IPS-18a (cell line): ENCODE results near the gene SET.
A peak's percentile ranks its signal among the peaks of the same experiment; 100 is the strongest.
"Not testable (repeated sequence)": the region's sequence is repeated elsewhere in the genome, so short reads cannot be mapped to it uniquely, and the experiment has no call there.

Experiments
- H3K27ac ChIP-seq: one replicate; pipeline ENCODE4 v1.5.1; 2013; ENCODE audit warnings: low read length
- H3K27me3 ChIP-seq: one replicate; pipeline ENCODE4 v1.6.1; 2013; ENCODE audit warnings: mild to moderate bottlenecking, low read length; ENCODE audit not compliant: control insufficient read depth, insufficient read depth
- H3K36me3 ChIP-seq: one replicate; pipeline ENCODE4 v1.6.1; 2013; ENCODE audit warnings: low read depth, low read length; ENCODE audit not compliant: control insufficient read depth
- H3K4me1 ChIP-seq: one replicate; pipeline ENCODE4 v1.6.1; 2013; ENCODE audit warnings: low read depth, low read length; ENCODE audit not compliant: control insufficient read depth
- H3K4me3 ChIP-seq: one replicate; pipeline ENCODE4 v1.5.1; 2013; ENCODE audit warnings: low read length
- H3K9ac ChIP-seq: one replicate; pipeline ENCODE4 v1.6.1; 2013; ENCODE audit warnings: mild to moderate bottlenecking, low read length, moderate library complexity
- H3K9me3 ChIP-seq: one replicate; pipeline ENCODE4 v1.6.1; 2013; ENCODE audit warnings: low read depth, low read length; ENCODE audit not compliant: control insufficient read depth

SET gene

GRCh38 chr9:128657796-128658195 is 31.2 kb upstream of the SET start:
- Histone ChIP-seq H3K9ac (no peak overlapping the region), H3K27me3 (no peaks in the 10 kb centered on the region), H3K9me3 (no peaks in the 10 kb centered on the region), H3K27ac (no peak overlapping the region), H3K4me3 (no peak overlapping the region), H3K36me3 (no peaks in the 10 kb centered on the region), H3K4me1 (no peaks in the 10 kb centered on the region)

DNA sequence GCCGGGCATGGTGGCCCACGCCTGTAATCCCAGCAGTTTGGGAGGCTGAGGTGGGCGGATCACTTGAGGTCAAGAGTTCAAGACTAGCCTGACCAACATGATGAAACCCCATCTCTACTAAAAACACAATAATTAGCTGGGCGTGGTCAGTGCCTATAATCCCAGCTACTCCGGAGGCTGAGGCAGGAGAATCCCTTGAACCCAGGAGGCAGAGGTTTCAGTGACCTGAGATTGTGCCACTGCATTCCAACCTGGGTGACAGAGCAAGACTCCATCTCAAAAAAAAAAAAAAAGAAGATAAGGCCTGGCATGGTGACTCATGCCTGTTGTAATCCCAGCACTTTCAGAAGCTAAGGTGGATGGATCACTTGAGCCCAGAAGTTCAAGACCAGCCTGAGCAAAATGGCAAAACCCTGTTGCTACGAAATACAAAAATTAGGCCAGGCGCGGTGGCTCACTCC is 22.5 kb upstream of the SET start:
- not testable (repeated sequence) for H3K27me3 ChIP-seq, H3K9me3 ChIP-seq, H3K4me3 ChIP-seq, H3K9ac ChIP-seq, H3K4me1 ChIP-seq, H3K36me3 ChIP-seq, H3K27ac ChIP-seq

DNA sequence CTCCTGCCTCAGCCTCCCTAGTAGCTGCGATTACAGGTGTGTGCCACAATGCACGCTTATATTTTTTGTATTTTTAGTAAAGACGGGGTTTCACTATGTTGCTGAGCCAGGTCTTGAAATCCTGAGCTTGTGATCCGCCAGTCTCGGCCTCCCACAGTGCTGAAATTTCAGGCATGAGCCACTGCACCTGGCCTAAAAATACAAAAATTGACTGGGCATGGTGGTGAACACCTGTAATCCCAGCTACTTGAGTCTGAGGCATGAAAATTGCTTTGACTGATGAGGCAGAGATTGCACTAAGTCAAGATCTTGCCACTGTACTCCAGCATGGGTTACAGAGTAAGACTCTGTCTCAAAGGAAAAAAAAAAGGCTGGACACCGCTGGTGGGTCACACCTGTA is 19.2 kb upstream of the SET start:
- H3K36me3 ChIP-seq: no peaks in the 10 kb centered on the region
- H3K27ac ChIP-seq: no peak overlapping the region
- no peaks in the 10 kb centered on the region for H3K4me1 ChIP-seq
- no peak overlapping the region for H3K4me3 ChIP-seq
- H3K9ac ChIP-seq: no peak overlapping the region
- no peaks in the 10 kb centered on the region for H3K27me3 ChIP-seq
- no peaks in the 10 kb centered on the region for H3K9me3 ChIP-seq

DNA sequence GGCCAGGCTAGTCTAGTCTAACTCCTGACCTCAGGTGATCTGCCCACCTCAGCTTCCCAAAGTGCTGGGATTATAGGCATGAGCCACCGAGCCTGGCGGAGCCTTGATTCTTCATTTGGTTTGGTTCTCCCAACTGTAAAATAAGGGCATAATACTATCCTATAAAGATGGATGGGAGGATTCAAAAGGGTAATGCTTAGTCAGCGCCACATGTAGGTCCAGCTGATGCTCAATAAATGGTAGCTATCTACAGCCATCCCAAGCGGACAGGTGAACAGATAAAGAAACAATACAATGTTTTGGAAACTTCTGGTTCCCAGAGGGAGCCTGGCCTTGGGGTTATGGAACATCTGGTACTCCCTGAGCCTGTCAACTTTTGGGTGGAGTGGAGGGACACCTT is 13.6 kb upstream of the SET start:
- Histone ChIP-seq H3K36me3 (no peaks in the 10 kb centered on the region), H3K4me3 (no peak overlapping the region), H3K9ac (no peak overlapping the region), H3K27me3 (no peaks in the 10 kb centered on the region), H3K27ac (no peak overlapping the region), H3K4me1 (no peaks in the 10 kb centered on the region), H3K9me3 (no peaks in the 10 kb centered on the region)

DNA sequence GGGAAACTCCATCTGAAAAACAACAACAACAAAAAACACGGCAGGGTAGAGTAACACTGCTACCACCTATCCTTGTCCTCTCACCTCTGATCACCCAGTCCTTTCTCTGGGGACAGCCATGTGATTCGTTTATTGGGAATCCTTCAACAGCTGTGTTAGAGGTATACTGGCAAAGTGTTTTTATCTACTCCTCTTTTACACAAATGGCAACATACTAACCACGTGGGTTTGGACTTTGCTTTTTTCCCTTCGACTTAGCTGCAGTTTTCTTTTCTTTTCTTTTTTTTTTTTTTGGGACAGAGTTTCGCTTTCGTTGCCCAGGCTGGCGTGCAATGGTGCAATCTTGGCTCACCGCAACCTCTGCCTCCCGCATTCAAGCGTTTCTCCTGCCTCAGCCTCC is 11.2 kb upstream of the SET start:
- no peak overlapping the region for H3K27ac ChIP-seq
- no peak overlapping the region for H3K4me3 ChIP-seq
- no peaks in the 10 kb centered on the region for H3K36me3 ChIP-seq
- no peaks in the 10 kb centered on the region for H3K27me3 ChIP-seq
- no peaks in the 10 kb centered on the region for H3K4me1 ChIP-seq
- H3K9me3 ChIP-seq: no peaks in the 10 kb centered on the region
- no peak overlapping the region for H3K9ac ChIP-seq

DNA sequence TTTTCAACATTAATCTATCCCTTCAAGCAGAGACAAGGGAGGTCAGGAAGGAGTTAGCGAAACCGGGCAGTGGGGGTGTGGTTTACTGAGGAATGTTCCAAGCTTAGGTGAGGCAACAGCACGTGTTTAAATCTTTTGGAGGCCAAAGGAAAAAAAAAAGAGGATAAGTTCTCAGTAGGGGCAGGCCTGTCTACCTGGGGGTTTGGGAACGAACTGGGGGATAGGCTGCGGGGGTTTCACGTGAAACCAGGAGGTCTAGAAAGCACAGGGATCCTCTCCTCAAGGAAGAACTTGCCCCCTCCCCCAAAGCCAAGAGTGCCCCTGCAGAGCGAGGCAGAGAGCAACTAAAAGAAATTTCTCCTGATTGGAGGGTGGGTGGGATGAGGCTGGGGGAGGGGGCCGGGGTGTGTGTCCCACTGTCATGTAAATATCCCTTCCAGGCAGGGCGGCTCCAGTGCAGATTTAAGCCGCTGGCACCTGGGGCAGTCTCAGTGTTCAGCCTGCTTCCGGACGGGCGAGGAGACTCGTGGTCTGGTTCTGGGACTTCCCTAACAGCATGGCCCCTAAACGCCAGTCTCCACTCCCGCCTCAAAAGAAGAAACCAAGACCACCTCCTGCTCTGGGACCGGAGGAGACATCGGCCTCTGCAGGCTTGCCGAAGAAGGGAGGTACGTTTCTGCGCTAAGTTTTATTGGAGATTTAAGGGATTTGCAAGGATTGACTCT is 5.5 kb upstream of the SET start:
- Histone ChIP-seq H3K9ac (peak overlapping the region; percentile 94), H3K4me1 (peaks cover 17% of the 10 kb centered on the region), H3K27me3 (no peaks in the 10 kb centered on the region), H3K36me3 (peaks cover 13% of the 10 kb centered on the region), H3K9me3 (no peaks in the 10 kb centered on the region), H3K4me3 (peak overlapping the region; percentile 94), H3K27ac (peak overlapping the region; percentile 85)

- Histone ChIP-seq H3K4me3 (peak overlapping the region; percentile 94), H3K36me3 (peaks cover 13% of the 10 kb centered on the region), H3K27me3 (no peaks in the 10 kb centered on the region), H3K9ac (peak overlapping the region; percentile 94), H3K27ac (peak overlapping the region; percentile 85), H3K9me3 (no peaks in the 10 kb centered on the region), H3K4me1 (peaks cover 17% of the 10 kb centered on the region)
Observed at GRCh38 chr9:128684065-128684324, 5.0 kb upstream of the SET start.

DNA sequence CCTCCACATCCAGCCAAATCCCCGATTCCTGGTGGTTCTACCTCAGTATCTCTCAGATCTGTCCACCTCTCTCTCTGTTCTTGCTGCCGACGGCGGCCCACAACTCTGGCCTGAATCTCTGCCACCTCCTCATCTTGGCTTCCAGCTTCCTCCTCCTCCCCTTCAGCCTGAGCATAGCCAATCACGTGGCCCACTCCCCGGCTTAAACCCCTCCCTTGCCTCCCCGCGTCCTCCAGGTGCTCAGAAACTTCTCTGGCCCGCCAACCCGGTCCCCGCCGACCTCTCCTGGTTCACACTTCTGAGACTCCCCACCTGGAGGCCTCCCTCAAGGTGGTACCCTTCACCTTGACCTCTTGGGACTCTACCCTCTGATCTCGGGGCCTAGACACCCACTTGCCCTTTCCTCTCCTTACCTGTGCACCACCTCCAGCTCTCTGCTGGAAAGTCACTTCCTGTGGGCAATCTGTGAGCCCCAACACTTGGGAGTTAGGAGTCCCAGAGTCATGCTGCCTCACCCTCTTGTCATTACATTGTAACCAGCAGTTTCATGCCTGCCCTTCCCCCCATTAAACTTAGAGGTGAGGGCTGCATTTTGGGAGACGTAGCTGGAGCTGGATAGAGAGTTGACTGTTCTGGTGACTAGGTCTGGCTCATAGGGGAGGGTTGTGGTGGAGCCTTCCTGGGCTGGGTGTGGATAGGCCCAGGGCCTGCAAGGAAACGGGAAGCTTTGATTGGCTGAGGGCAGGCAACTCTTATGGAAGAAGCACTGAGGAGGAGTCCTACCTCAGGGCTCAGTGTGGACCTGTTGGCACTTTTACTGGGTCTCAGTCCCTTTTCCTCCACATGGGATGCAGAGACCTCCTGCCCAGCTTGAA is 4.5 kb upstream of the SET start:
- peaks cover 13% of the 10 kb centered on the region for H3K36me3 ChIP-seq
- peak overlapping the region; percentile 85 for H3K27ac ChIP-seq
- H3K4me3 ChIP-seq: peak overlapping the region; percentile 94
- no peaks in the 10 kb centered on the region for H3K27me3 ChIP-seq
- peaks cover 17% of the 10 kb centered on the region for H3K4me1 ChIP-seq
- peak overlapping the region; percentile 94 for H3K9ac ChIP-seq
- H3K9me3 ChIP-seq: no peaks in the 10 kb centered on the region

- Histone ChIP-seq H3K36me3 (peaks cover 18% of the 10 kb centered on the region), H3K4me3 (peak overlapping the region; percentile 94), H3K27me3 (no peaks in the 10 kb centered on the region), H3K27ac (no peak overlapping the region), H3K9me3 (no peaks in the 10 kb centered on the region), H3K4me1 (peaks cover 19% of the 10 kb centered on the region), H3K9ac (no peak overlapping the region)
Observed at GRCh38 chr9:128685636-128686489, 3.2 kb upstream of the SET start.

GRCh38 chr9:128687453-128687852 is 1.6 kb upstream of the SET start:
- H3K9me3 ChIP-seq: no peaks in the 10 kb centered on the region
- no peak overlapping the region for H3K27ac ChIP-seq
- no peak overlapping the region for H3K9ac ChIP-seq
- peaks cover 34% of the 10 kb centered on the region for H3K36me3 ChIP-seq
- H3K27me3 ChIP-seq: no peaks in the 10 kb centered on the region
- H3K4me1 ChIP-seq: peaks cover 25% of the 10 kb centered on the region
- peak overlapping the region; percentile 23 for H3K4me3 ChIP-seq

DNA sequence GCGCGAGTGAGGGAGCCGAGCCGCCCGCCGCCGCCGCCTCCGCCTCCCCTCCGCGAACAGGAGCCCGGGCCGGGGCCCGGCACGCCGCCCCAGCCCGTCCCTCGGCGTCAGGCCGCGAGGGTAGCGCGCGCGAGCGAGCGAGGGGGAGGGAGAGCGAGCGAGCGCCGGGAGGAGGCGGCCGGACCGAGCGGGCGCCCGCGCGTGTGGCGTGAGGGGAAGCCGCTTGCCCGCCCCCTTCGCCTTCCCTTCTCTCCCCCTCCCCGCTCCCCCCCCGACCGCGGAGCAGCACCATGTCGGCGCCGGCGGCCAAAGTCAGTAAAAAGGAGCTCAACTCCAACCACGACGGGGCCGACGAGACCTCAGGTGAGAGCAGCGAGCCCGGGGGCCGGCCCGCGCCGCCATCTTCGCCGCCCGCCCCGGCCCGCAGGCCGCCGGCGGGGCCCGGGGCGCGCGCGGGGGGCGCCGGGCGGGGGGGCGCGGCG is 312 bp downstream of the SET start:
- no peaks in the 10 kb centered on the region for H3K27me3 ChIP-seq
- no peaks in the 10 kb centered on the region for H3K9me3 ChIP-seq
- H3K36me3 ChIP-seq: peaks cover 53% of the 10 kb centered on the region
- H3K9ac ChIP-seq: peak overlapping the region; percentile 61
- peaks cover 25% of the 10 kb centered on the region for H3K4me1 ChIP-seq
- H3K27ac ChIP-seq: no peak overlapping the region
- peak overlapping the region; percentile 44 for H3K4me3 ChIP-seq
